Measurements from ENCODE around the gene MVB12B.
"Not testable (repeated sequence)": the region's sequence is repeated elsewhere in the genome, so short reads cannot be mapped to it uniquely, and the experiment has no call there.

MVB12B gene

DNA sequence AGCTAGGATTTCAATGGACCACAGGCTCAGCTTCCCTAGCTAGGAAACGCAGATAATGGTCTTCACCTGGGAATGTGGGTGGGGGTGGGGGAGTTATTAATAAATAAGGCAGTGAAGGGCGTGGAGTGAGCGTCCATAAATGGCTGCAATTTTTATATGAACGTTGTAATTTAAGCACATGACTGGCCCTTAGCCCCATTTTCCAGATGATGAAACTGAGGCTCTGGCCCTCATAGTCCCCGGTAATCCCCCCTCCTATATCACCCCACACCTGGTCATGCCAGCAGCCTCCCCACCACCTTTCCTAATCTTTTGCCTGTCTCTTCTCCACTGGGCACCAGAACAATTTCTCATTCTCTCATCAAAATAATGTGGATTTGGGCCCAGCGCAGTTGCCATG, 225.2 kb downstream of the MVB12B start:
- in situ Hi-C loops (cut with MboI; ENCODE audit: low sequenced_read_pairs): no loop called here

DNA sequence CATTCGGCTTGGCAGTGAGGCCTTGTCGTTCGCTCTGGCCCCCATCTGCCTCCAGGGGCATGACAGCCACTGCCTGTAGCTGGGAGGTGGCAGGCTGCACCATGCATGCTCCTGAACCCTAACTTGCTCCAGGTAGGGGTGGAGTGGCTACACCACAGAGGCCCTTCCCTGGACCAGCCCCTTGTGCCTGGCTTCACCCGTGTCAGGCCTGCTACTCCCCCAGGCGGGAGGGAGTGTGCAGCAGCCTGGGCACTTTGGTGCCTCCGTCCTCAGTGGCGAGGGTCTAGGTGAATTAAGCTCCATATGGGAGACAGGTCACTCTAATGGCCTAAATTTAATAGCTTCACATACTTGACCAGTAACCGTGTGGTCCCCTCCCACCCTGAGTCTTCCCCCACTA, 227.7 kb downstream of the MVB12B start:
- in situ Hi-C loops (cut with MboI; ENCODE audit: low sequenced_read_pairs): no loop called here

DNA sequence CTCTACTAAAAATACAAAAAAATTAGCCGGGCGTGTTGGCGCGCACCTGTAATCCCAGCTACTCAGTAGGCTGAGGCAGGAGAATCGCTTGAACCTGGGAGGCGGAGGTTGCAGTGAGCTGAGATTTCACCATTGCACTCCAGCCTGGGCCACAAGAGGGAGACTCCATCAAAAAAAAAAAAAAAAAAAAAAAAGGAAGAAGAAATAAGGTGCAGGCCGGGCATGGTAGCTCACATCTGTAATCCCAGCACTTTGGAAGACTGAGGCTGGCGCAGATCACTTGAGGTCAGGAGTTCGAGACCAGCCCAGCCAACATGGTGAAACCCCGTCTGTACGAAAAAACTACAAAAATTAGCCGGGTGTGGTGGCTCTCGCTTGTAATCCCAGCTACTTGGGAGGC, 228.8 kb downstream of the MVB12B start:
- in situ Hi-C loops (cut with MboI; ENCODE audit: low sequenced_read_pairs): not testable (repeated sequence)
